ENCODE data around the gene PARP11. TPM values are rescaled to one million over a fixed set of nuclear protein-coding genes. Genes with fewer than 3 reads are reported as not detected.

The PARP11 gene
- total RNA-seq, 2 experiments from 2014 or later: 3.8 to 15.7 TPM

DNA sequence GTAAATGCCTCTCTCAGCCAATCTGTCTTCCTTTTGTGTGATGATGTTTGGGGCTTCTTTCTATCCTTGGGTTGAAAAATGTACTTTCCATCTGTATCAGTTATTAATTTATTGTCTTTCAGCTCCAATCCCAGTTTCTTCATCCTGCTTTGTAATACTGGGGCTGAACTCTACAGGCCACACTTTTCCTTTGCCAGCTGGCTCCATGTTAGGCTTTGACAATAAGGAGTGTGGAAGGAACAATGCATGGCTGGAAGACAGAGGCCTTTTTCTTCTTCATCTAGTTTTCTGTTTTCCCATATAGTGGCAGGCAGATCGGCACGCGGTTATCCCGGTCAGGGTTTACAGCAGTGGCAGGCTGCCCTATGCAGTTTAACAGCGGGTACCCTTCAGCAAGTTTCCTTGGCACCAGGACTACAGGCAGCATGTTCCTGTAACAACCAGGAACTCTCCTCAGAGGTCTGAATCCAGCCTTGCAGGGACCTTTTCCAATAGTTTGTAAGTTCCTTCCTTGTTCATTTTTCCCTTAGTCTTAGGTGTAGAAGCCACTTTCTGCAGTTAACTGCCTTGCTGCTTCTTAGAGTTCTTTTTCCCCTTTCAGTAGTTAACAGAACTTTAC, 81.8 kb downstream of the PARP11 start:
- POLR2A ChIA-PET: no interaction called here
- Histone ChIP-seq H3K36me3 (ENCODE audit: insufficient read depth, low read length) (no peaks in the 10 kb centered on the region), H3K4me1 (ENCODE audit: insufficient read depth, low read length, poor library complexity, severe bottlenecking) (no peaks in the 10 kb centered on the region), H3K27ac (ENCODE audit: low read depth, low read length, poor library complexity, severe bottlenecking) (no peak overlapping the region), H3K79me2 (ENCODE audit: insufficient read depth, low read depth, low read length) (no peaks in the 10 kb centered on the region), H3K4me2 (ENCODE audit: low read length) (no peak overlapping the region), H3K9me2 (ENCODE audit: insufficient read depth, low read length) (no peaks in the 10 kb centered on the region), H3K4me3 (ENCODE audit: low read depth, low read length, poor library complexity, severe bottlenecking) (no peak overlapping the region), H3K9me3 (ENCODE audit: low read length) (no peaks in the 10 kb centered on the region), H2AFZ (ENCODE audit: low read length) (no peak overlapping the region), H4K20me1 (ENCODE audit: insufficient read depth, low read length) (no peaks in the 10 kb centered on the region)
- no peak for DNase-seq (ENCODE audit: low spot score)
- TF ChIP-seq EZH2phosphoT487 (IDR thresholded peaks at IDR 0.05; ENCODE audit: borderline replicate concordance, low read depth, low read length) (no peak), CTCF (conservative IDR thresholded peaks at IDR 0.05; ENCODE audit: low read length) (no peak)
- intact Hi-C loops (cut with micrococcal nuclease; ENCODE audit: unreplicated experiment): no loop called here
- CTCF ChIA-PET (ENCODE audit: unreplicated experiment): no interaction called here
- no TSS peak for BruUV-seq (replicated peaks)

DNA sequence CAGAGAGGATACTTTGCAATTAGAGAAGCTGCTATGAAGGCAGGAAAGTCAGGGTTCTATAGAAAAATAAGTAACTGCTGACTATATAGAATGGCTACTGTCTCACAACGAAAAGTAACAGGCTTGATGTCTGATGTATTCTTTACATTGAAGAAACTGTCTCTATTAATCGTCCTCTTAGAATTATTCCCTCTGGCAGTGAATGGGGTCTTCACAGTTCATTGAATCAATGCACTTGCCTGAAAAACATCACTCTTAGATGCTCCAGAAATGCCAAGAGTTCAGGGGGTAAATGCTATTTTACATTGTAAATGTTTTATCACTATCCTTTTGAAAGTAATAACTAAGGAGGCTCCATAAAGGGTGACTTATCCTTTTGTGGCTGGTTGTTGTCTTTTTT, 82.6 kb downstream of the PARP11 start:
- H3K36me3 ChIP-seq (ENCODE audit: insufficient read depth, low read length): no peaks in the 10 kb centered on the region
- no TSS peak for BruUV-seq (replicated peaks)
- H3K4me1 ChIP-seq (ENCODE audit: insufficient read depth, low read length, poor library complexity, severe bottlenecking): no peaks in the 10 kb centered on the region
- POLR2A ChIA-PET: no interaction called here
- no peaks in the 10 kb centered on the region for H3K9me3 ChIP-seq (ENCODE audit: low read length)
- CTCF ChIA-PET (ENCODE audit: unreplicated experiment): no interaction called here
- no peak for DNase-seq (ENCODE audit: low spot score)
- H2AFZ ChIP-seq (ENCODE audit: low read length): no peak overlapping the region
- H3K4me3 ChIP-seq (ENCODE audit: low read depth, low read length, poor library complexity, severe bottlenecking): no peak overlapping the region
- intact Hi-C loops (cut with micrococcal nuclease; ENCODE audit: unreplicated experiment): no loop called here
- no peak overlapping the region for H3K27ac ChIP-seq (ENCODE audit: low read depth, low read length, poor library complexity, severe bottlenecking)
- H3K4me2 ChIP-seq (ENCODE audit: low read length): no peak overlapping the region
- no peaks in the 10 kb centered on the region for H3K79me2 ChIP-seq (ENCODE audit: insufficient read depth, low read depth, low read length)
- H3K9me2 ChIP-seq (ENCODE audit: insufficient read depth, low read length): no peaks in the 10 kb centered on the region
- no peak for TF ChIP-seq CTCF (conservative IDR thresholded peaks at IDR 0.05; ENCODE audit: low read length)
- TF ChIP-seq EZH2phosphoT487 (IDR thresholded peaks at IDR 0.05; ENCODE audit: borderline replicate concordance, low read depth, low read length): no peak
- H4K20me1 ChIP-seq (ENCODE audit: insufficient read depth, low read length): no peaks in the 10 kb centered on the region

DNA sequence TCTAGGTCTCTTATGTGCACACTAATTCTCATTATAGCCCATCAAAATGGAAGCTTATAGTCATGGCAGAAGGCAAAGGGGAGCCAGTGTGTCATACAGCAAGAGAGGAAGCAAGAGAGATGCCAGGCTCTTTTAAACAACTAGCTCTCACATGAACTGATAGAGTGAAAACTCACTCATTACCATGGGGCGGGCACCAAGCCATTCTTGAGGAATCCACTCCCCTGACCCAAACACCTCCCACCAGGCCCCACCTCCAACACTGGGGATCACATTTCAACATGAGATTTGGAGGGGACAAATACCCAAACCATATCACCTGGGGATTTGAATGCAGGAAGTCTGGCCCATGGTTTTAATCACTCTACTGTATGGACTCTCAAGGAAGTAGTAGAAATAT, 83.4 kb downstream of the PARP11 start:
- H3K79me2 ChIP-seq (ENCODE audit: insufficient read depth, low read depth, low read length): no peaks in the 10 kb centered on the region
- intact Hi-C loops (cut with micrococcal nuclease; ENCODE audit: unreplicated experiment): no loop called here
- no peaks in the 10 kb centered on the region for H3K36me3 ChIP-seq (ENCODE audit: insufficient read depth, low read length)
- H3K4me3 ChIP-seq (ENCODE audit: low read depth, low read length, poor library complexity, severe bottlenecking): no peak overlapping the region
- no peak overlapping the region for H3K27ac ChIP-seq (ENCODE audit: low read depth, low read length, poor library complexity, severe bottlenecking)
- H3K9me3 ChIP-seq (ENCODE audit: low read length): no peaks in the 10 kb centered on the region
- no peaks in the 10 kb centered on the region for H3K9me2 ChIP-seq (ENCODE audit: insufficient read depth, low read length)
- H2AFZ ChIP-seq (ENCODE audit: low read length): no peak overlapping the region
- no peak overlapping the region for H3K4me2 ChIP-seq (ENCODE audit: low read length)
- TF ChIP-seq EZH2phosphoT487 (IDR thresholded peaks at IDR 0.05; ENCODE audit: borderline replicate concordance, low read depth, low read length): no peak
- TF ChIP-seq CTCF (conservative IDR thresholded peaks at IDR 0.05; ENCODE audit: low read length): no peak
- no peaks in the 10 kb centered on the region for H4K20me1 ChIP-seq (ENCODE audit: insufficient read depth, low read length)
- POLR2A ChIA-PET: interaction anchor here (0.6 kb wide), 1 partner anchor 15 kb away, joined by 3 read pairs; no protein-coding TSS in a partner anchor
- no TSS peak for BruUV-seq (replicated peaks)
- CTCF ChIA-PET (ENCODE audit: unreplicated experiment): no interaction called here
- DNase-seq (ENCODE audit: low spot score): no peak
- no peaks in the 10 kb centered on the region for H3K4me1 ChIP-seq (ENCODE audit: insufficient read depth, low read length, poor library complexity, severe bottlenecking)
